NCI-H2196 treated with DMSO at 0.1 percent for 48 hours (cell line): ENCODE data around the gene GAS2.

Experiments used
- DNase-seq: peaks from one replicate; lab custom pipeline; 2025; ENCODE audit not compliant: unreplicated experiment; lab: John Stamatoyannopoulos, UW

Gene GAS2

DNA sequence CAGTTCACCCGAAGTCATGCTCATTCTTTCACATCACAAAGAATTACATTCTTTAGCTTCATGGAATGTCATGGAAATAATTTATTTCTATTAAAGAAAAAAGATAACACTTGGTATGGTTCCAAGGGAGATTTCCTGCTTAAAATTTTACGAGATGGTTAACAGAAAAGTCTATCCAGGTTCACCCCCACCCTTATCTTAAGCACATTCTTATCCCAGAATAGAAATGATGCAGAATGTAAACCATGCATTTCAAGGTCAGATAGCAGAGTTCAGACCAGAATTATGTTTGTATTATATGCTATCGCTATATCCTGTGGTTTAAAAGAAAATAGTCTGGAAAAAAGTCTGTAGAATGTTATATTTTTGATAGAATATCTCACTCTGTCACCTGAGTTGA lies 58.7 kb downstream of the GAS2 start:
- no peak for DNase-seq

DNA sequence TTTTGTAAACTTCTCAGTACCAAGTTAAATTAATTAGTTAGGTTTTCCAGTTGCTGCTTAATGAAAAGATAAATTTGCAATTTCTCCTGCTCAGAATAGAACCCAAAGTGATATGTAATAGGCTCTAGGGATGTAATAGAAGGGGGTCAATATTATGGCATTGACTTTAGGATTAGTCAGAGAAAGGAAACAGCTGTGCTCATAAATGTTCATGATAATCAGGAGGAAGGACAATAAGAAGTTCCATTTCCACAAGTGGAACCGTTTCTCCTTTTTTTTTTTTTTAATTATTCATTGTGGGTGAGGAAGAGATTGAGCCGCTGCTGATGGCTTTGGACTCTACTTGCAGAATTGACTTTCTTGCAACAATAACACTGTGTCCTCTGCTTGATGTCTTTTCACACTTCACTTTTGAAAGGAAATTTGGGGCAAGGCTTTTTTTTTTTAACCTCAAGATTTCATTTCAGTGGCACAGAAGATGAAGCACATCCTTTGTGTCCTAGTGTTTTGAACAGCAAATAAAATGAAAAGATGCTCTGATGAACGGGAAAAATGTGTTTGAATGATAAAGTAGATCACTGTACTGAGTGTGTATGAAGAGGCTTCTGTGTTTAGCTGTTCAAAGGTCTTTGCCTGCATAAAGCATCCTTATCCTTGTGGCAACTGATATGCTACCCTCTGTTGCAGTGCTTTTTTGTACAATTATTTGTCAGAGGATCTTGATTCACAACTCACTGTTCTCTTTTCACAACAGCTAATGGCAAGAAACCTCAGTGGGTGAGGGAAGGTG lies 62.4 kb downstream of the GAS2 start:
- DNase-seq: no peak

DNA sequence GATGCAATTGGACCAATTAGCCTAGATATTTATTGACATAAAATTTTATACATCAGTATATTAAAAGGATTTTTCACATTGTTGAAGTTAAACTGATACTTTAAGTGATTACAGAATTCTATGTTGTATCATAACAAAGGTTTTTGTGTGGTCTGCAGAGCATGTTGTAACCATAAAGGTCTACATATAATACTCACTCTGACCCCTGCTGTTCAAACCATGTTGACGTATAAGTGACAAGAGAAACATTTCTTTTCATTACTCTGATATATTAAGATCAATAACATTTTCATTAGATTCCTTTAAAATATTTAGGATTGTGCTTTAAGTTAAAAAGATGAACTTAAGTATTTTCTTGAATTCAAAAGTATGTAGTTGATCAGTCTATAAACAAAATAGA lies 63.9 kb downstream of the GAS2 start:
- no peak for DNase-seq

DNA sequence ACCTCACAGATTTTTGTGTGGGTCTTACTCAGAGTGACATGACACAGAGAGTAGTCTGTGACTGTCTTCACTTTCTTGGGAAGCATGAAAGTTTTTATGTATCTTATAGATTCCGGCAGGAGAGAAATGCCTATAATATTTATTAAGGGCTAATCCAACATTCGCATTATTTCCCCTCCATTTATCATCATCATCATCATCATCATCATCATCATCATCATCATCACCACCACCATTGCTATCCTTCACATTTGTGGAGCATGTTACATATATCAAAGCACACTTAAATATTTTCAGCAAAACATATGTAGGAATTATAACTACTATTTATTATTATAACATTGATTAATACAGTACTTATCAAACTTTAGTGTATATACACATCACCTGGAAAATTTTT lies 66.2 kb downstream of the GAS2 start:
- no peak for DNase-seq

DNA sequence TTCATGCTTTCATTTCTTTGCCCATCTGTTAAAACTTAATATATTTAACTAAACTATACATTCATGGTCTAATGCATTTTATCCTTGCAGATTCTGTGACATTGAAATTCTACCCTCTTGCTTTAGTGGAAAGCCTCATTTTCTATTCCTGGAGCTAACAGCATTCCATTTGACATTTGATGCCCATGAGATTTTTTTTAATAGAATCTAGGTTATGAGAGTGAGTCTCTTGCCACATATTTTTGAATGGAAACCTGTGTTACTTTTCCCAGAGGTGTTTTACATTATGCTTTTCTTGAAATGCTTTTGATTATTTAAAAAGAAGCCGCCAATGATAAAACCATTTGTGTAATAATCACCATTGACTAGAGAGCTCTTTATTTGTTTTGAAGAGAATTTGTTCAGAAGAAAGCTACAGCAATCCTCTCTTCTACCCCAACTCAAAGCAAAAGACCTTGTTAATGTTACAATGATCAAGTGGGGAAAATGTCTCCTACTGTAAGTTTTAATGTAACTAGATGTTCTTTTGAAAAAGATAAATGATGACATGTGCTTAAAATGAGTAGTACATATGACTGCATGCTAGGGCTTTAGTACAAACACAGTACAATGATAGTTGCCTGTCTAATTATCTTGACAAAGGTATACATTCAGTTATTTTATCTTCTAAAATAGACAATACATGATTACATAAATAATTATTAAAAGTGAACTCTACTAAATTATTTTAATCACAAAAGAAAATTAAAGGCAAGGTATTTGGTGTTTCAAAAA lies 67.3 kb downstream of the GAS2 start:
- no peak for DNase-seq

DNA sequence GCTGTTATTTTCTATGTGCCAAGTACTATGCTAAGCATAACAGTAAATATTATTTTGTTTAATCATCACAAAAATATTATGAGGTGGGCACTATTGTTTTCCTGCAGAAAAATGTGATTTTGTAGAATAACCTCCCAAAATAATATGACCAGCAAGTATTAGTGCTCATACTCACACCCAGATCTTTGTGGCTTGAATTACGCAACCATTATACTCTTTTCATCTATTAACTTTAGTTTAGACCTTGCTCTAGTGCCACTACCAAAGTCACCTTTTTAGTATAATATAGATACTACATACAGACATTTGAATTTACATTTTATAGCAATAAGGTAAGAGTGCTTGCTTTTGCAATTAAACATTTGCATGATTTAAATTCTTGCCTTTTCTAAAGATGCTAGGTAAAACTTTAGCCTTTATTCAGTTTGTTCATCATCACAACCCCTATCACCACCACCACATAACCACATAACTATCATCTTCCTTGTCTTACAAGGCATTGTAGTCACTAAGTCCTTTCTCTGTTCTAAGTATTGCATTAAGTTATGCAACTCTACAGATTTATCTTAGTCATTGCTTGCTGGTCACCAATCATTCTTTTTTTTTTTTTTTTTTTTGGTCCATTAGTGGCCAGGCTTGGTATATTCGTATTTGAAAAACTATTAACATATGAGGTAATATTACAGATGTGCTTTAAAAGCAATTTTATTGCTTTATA lies 68.4 kb downstream of the GAS2 start:
- no peak for DNase-seq

DNA sequence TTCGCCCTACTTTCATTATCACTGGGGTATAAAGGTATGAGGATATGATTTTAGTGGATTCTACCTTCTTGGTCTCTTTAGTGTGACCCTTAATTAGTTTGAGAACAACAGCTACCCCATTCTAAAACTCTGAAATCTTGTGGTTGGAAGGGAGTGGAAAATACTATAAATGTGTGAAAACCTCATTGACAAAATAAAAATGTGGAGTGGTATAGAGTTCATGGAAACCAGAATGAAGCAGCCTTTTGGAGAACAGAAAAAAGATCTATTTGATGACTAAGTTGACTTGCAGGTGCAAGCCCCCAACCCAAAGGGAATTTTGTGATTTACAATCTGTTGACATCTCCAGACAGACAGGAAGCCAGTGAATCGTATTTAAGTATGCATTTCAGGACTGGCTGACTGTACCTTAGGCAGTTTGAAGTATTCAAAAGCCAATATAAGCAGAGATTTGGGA lies 75.8 kb downstream of the GAS2 start:
- no peak for DNase-seq

DNA sequence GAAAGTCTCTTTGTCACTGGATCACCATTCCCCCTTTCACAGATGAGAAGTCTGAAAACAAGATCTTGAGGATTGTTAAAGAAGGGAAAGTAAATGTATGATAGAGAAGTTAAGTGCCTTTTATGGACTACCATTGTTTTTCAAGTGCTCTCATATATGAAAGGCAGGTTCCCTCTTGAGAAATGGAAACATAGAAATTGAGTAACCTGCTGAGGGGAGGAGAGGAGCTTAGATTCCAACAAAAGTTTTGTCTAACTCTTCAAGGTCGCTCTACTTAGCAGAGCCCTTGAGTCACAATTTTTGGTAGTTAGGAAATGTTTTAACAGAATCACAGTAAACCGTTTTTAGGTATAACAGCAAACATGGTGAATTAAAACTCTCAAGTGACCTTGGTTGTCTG lies 83.1 kb downstream of the GAS2 start:
- no peak for DNase-seq

DNA sequence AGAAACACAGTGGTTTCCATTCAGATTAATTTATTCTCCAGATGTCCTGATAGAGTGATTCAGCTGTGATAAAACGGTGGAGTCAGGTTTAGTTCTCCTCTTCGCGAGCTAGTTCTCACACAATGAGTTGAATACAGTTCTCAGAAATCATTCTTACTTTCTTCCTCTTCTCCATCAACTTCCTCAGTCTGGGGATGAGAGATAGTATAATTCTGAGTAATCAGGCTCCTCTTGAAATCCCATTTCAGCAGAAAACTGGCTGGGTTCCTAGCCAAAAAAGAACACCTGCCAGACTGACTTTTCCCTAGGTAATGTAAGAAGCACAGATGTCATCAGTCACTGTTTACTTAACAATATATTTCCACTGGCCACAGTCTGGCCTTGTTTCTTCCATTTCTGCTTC lies 86.5 kb downstream of the GAS2 start:
- DNase-seq: no peak

DNA sequence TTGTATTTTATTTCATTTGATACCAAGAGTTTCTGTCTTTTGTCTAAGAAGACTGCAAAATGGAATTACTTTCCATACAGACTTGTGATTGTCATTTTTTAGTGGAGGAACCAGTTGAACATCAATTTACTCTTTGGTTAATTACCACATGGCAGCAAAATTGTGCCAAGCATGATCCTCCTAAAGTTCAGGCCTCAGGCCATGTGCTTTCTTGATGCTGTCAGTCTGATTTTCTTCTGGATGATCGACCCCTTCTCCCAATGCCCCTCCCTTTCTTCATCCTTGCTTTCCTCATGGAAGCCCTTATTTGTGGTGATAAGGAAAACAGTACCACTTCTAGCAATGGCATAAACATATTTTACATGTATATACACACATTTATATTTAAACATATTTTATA lies 87.0 kb downstream of the GAS2 start:
- DNase-seq: no peak

DNA sequence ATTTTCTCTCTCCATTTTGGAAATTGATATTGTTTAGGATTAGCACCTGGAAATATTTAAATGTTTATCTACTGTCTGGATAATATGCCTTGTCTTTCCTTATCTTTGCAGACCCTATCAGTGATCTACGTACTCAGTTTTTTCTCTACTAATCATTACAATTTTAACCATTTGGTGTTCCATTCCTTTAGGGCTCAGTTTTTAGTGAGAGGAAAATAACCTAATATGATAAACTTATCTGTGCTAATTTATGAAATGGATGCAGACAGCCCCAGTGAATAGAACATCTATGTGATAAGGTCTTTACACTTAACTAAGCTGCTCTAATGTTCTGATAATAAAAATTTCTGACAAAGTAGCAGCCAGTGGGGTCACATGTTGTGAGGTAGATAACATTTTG lies 94.7 kb downstream of the GAS2 start:
- no peak for DNase-seq

DNA sequence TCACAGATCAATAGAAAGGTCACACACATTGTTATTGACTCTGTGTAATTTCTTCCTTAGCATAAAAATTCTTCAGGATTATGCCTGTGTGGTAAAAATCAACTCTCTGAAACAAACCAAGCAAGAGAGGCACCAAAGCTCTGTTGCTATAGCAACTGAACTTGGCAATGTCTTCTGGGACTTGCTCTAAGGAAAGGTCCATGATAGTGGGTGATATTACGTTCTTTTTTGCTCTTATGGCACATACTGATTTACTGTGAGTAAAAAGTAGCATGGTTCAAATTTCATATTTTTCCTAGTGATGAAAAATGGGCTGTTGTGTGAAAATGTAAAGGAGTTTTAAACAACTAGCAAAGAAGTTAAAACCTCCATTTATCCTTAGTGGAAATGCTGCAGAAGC lies 96.8 kb downstream of the GAS2 start:
- no peak for DNase-seq

DNA sequence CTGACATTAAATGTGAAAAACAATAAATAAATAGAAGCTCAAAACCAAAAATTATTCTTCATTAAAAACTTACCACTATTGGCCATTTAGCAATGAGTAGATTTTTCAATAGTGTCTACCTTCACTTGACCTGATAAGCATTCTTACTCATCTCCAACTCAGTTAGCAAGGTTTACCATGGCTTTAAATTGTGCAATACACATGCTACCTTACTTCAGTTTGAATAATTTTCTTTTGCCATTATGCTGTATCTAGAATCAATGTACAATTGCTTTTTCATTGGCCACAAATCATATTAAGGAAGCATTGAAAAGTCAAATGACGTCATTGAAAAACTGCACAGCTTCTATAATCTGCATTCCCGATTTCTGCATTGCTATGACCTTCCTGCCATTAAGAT lies 98.3 kb downstream of the GAS2 start:
- DNase-seq: no peak

DNA sequence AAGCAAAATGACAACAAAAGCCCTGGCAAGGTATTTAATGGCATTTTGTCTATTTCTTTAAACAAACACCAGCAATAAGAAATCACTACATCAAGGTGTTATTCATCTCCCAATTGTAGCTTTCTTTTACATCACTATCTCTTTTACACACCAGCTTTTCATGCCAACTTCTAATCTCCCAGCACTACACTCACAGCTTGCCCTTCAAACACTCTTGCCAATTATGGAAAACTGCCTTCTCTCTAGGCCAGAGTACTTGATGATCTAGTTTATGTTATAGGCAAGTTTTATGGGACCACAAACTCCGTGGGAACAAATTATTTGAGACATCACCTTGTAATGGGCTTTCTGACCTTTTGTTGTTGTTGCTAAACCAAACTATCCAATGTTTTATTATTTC lies 101.9 kb downstream of the GAS2 start:
- no peak for DNase-seq

DNA sequence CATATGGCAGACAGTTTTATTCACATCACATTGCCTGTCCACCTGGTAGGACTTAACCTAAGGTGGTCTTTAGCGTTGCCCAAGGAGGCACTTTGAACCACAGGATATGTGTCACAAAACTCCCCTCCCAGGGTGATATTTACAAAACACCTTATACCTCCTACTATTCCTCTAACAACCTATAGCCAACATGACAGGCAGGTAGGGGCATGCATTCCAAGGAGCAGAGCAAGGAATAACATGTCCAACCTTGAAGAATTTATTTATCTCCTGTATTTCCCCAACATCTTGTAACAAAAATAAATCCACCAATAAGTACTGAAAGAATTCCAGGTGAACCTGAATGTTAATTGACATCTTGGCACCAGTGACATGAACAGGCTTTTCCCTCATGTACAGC lies 102.7 kb downstream of the GAS2 start:
- DNase-seq: no peak

DNA sequence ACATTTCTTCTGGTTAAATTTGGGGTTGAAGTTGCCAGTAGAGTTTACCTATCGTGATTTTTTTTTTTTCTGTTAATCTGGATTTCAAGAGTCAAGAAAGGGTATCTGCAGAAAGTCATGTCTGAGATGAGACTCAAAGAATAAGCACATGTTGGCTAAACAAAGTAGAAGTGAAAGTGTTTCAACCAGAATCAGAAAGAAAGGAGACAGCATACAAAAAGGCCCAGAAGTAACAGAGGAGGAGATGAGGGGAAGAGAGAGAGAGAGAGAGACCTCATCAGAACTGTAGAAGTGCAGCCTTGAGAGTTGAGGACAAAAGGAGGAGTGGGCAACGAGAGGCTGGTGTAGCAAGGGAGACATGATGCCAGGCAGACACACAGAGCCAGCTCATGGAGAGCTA lies 108.3 kb downstream of the GAS2 start:
- DNase-seq: no peak

DNA sequence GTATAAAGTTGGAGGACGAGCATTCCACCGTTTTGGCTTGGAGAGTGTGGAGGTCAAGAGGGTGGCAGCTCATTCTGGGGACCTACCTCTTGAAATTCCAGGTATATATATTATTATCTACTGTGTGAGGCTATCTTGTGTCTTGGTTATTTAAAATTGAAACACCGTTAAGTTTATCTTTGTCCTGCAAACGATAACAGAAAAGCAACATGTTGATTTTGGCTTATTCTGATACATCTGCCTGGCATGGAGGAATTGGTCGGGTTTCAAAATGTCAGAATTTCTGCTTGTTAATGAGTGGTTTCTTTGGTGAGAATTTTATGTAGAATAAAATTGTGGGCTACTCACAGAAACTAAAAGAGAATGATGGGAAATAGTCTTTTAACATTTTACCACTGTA lies 108.8 kb downstream of the GAS2 start:
- DNase-seq: no peak

DNA sequence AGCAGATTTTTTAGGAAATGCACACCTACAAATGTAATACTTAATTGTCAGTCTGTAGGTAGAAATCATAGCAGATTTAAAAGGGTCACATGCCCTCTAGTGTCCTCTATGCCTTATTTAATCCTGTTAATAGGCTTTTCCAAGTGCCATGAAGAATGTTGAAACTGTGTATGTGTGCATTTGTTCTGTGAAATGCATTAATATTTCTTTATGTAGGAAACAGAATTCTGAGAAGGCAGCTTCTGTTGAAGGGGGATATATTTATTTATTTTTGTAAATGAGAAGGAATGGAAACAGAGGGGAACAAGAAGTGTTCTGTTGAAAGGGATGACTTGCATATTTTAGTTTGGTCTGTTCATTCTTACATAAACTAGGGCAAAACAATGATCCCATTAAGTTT lies 112.2 kb downstream of the GAS2 start:
- no peak for DNase-seq

DNA sequence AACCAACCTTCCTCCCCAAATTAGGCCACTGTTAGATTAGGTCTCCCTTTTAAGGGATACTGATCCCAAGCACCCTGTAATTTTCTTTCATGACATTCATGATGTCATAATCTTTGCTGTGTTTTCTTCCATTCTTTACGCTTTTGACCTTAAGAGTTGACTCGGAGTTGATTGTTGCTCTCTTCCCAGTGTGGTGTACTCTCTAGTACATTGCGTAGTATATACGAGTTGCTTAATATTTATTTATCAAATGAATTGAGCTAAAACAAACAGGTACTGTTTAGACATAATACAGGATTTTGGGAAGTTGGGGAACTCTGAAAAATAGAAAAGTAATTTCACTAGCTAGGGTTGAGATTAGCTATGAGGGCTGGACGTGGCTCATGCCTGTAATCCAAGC lies 113.4 kb downstream of the GAS2 start:
- DNase-seq: no peak

DNA sequence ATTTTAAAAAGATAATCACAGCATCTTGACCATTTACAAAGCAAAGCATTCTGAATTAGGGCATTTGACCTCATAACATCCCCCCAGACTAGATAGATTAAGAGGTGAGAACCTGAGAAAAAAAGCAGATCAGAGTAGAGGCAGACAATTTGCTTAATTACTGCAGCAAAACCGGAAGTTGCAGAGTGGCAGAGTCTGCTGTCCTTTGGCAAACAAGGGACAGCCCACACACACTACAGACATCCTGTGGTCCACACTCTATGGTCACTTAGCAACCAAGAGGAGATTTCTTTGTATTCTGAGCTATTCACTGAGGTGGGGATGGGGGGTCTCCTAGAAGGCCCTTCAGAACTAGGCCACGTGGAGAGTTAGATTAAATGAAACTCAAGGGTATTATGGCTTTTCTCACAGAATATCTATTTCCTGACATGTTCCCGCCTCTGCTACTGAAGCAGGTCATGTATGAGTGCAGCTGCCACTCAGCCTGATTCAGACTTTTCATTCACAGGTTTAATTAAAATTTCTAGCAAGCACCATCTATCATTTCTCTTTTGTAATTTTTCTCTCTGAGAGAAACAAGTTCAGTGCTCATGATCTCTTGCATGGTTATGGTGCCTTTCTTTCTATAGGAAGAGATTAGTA lies 114.7 kb downstream of the GAS2 start:
- no peak for DNase-seq

DNA sequence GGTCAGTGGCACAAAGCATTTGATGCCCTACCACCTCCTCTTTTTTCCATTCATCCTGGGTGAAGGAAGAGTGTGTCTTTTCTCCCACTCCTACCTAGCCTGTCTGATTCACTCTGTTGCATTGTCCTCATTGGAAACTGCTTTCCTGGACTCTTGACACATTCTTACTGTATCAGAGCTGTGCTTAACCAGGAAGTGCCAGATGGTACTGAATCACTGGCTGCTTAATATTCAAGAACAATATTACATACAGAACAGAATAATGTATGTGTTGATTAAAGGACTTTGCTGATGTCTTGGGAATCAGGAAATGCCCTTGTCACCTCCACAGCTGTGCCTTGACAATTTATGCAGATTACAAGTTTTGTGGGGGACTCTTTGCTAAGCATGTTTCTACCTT lies 118.8 kb downstream of the GAS2 start:
- no peak for DNase-seq

DNA sequence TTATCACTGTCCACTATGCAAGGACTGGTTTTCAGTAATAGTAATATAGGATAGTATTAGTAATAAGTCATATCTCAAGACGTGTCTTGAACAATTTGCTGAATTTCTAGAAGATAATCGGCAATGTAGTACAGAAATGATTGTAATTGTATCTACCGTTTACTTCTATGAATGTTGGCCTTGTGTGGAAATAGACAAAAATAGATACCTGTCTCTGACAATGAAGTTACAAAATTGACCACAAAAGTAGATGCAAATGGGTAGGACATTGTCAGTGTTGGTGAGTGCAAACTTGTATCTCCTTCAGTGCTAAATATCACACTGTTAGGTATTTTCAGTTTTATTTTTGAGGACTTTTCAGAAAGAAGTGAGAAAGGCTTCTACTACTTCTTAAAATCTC lies 120.1 kb downstream of the GAS2 start:
- no peak for DNase-seq
